ENCODE data around the gene FAM135A. TPM values are rescaled to one million over a fixed set of nuclear protein-coding genes. Genes with fewer than 3 reads are reported as not detected.

The FAM135A gene
- total and polyA plus RNA-seq, 2 experiments from 2014 or later, result 35.2 to 68.7 TPM

DNA sequence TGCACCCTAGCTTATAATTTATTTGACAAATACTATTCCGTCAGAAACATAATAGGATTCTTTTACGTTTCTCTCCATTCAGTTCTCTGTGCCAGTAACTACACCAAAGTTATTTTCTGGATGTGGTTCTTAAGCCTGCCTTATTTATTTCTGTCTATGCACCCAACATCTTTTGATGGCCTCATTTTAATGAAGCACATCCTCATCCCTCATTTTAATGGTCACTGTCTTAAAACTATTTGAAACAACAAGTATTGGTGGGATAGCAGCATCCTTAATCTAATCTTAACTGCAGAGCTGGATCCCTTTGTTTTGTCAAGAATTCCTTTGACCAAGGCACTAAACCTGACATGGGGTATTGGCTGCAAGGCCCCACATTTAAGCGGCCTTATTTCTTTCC lies 11.0 kb downstream of the FAM135A start (continued):
- TF ChIP-seq, protein P1, sequence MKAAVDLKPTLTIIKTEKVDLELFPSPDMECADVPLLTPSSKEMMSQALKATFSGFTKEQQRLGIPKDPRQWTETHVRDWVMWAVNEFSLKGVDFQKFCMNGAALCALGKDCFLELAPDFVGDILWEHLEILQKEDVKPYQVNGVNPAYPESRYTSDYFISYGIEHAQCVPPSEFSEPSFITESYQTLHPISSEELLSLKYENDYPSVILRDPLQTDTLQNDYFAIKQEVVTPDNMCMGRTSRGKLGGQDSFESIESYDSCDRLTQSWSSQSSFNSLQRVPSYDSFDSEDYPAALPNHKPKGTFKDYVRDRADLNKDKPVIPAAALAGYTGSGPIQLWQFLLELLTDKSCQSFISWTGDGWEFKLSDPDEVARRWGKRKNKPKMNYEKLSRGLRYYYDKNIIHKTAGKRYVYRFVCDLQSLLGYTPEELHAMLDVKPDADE (IDR thresholded peaks at IDR 0.05), result no peak
- no peak for TF ChIP-seq ZNF331 (CRISPR knock-in tag; IDR thresholded peaks at IDR 0.05; ENCODE audit: low read depth)
- no peak for TF ChIP-seq EZH2 (IDR thresholded peaks at IDR 0.05; ENCODE audit: low read depth, unreplicated experiment)
- no peak for TF ChIP-seq CREB1 (CRISPR knock-in tag; IDR thresholded peaks at IDR 0.05; ENCODE audit: low read depth)
- TF ChIP-seq, protein P2, sequence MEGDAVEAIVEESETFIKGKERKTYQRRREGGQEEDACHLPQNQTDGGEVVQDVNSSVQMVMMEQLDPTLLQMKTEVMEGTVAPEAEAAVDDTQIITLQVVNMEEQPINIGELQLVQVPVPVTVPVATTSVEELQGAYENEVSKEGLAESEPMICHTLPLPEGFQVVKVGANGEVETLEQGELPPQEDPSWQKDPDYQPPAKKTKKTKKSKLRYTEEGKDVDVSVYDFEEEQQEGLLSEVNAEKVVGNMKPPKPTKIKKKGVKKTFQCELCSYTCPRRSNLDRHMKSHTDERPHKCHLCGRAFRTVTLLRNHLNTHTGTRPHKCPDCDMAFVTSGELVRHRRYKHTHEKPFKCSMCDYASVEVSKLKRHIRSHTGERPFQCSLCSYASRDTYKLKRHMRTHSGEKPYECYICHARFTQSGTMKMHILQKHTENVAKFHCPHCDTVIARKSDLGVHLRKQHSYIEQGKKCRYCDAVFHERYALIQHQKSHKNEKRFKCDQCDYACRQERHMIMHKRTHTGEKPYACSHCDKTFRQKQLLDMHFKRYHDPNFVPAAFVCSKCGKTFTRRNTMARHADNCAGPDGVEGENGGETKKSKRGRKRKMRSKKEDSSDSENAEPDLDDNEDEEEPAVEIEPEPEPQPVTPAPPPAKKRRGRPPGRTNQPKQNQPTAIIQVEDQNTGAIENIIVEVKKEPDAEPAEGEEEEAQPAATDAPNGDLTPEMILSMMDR (conservative IDR thresholded peaks at IDR 0.05; ENCODE audit: low read depth in 2 of 2), result no peak
- TF ChIP-seq, protein P3, sequence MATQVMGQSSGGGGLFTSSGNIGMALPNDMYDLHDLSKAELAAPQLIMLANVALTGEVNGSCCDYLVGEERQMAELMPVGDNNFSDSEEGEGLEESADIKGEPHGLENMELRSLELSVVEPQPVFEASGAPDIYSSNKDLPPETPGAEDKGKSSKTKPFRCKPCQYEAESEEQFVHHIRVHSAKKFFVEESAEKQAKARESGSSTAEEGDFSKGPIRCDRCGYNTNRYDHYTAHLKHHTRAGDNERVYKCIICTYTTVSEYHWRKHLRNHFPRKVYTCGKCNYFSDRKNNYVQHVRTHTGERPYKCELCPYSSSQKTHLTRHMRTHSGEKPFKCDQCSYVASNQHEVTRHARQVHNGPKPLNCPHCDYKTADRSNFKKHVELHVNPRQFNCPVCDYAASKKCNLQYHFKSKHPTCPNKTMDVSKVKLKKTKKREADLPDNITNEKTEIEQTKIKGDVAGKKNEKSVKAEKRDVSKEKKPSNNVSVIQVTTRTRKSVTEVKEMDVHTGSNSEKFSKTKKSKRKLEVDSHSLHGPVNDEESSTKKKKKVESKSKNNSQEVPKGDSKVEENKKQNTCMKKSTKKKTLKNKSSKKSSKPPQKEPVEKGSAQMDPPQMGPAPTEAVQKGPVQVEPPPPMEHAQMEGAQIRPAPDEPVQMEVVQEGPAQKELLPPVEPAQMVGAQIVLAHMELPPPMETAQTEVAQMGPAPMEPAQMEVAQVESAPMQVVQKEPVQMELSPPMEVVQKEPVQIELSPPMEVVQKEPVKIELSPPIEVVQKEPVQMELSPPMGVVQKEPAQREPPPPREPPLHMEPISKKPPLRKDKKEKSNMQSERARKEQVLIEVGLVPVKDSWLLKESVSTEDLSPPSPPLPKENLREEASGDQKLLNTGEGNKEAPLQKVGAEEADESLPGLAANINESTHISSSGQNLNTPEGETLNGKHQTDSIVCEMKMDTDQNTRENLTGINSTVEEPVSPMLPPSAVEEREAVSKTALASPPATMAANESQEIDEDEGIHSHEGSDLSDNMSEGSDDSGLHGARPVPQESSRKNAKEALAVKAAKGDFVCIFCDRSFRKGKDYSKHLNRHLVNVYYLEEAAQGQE (IDR thresholded peaks at IDR 0.05; ENCODE audit: unreplicated experiment), result no peak

DNA sequence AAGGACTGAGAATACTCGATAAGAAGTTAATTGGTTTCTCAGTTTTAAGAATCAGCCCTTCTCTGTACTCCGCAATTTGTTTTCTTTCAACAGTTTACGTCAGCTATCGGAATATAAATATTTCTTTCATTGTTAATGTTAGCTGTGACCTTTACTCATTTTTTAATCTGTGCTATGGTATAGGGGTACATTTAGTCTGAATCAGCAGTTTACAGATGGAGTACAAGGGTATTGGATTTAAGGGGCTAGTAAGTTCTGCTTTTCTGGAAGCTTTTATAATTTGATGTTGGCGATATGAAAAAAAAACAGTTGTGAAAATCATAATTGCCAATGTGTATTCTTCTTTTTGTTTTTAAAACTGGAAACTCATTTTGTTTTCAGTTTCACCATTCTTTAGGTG lies 23.0 kb downstream of the FAM135A start:
- no peaks in the 10 kb centered on the region for H3K27me3 ChIP-seq (ENCODE audit: insufficient read depth)
- no peak for DNase-seq (ENCODE audit: low spot score)
- no peaks in the 10 kb centered on the region for H3K9me3 Mint-ChIP-seq
- H3K9me2 ChIP-seq (ENCODE audit: insufficient read depth), result no peaks in the 10 kb centered on the region
- no peak overlapping the region for H3K4me3 Mint-ChIP-seq
- peaks cover 36% of the 10 kb centered on the region for H3K36me3 Mint-ChIP-seq (ENCODE audit: low read depth)
- H4K20me1 ChIP-seq (replicated peaks; ENCODE audit: insufficient read depth), result no peaks in the 10 kb centered on the region
- H3K27me3 Mint-ChIP-seq (ENCODE audit: insufficient read depth, low read depth, poor library complexity), result peaks cover 4% of the 10 kb centered on the region
- no peak overlapping the region for H3K27ac Mint-ChIP-seq
- peaks cover 2% of the 10 kb centered on the region; the same call in 1 of the 2 replicates for H3K36me3 ChIP-seq (ENCODE audit: insufficient read depth)
- no peaks in the 10 kb centered on the region for H3F3A ChIP-seq (replicated peaks; ENCODE audit: low read depth)
- no peak for ATAC-seq
- no peak overlapping the region for H3K27ac ChIP-seq (ENCODE audit: low read depth)
- H3K4me1 Mint-ChIP-seq, result no peaks in the 10 kb centered on the region
- no peaks in the 10 kb centered on the region; the same call in 1 of the 2 replicates for H3K79me2 ChIP-seq (replicated peaks; ENCODE audit: insufficient read depth)
- no peak overlapping the region for H2AFZ ChIP-seq
- H3K4me2 ChIP-seq, result no peak overlapping the region
- no peak overlapping the region for H3K4me3 ChIP-seq
- H3K4me1 ChIP-seq (ENCODE audit: insufficient read depth), result no peaks in the 10 kb centered on the region
- TF ChIP-seq EZH2phosphoT487 (IDR thresholded peaks at IDR 0.05; ENCODE audit: unreplicated experiment), result no peak
- TF ChIP-seq, protein P1 (IDR thresholded peaks at IDR 0.05), result no peak
- TF ChIP-seq CREB1 (CRISPR knock-in tag; IDR thresholded peaks at IDR 0.05; ENCODE audit: low read depth), result no peak
- TF ChIP-seq NANOG (IDR thresholded peaks at IDR 0.05; ENCODE audit: borderline replicate concordance), result no peak
- TF ChIP-seq STAT1 (IDR thresholded peaks at IDR 0.05; ENCODE audit: unreplicated experiment), result no peak
- TF ChIP-seq JUNB (IDR thresholded peaks at IDR 0.05; ENCODE audit: unreplicated experiment), result no peak
- no peak for TF ChIP-seq ZNF114 (CRISPR knock-in tag; IDR thresholded peaks at IDR 0.05)
- TF ChIP-seq, protein P4, sequence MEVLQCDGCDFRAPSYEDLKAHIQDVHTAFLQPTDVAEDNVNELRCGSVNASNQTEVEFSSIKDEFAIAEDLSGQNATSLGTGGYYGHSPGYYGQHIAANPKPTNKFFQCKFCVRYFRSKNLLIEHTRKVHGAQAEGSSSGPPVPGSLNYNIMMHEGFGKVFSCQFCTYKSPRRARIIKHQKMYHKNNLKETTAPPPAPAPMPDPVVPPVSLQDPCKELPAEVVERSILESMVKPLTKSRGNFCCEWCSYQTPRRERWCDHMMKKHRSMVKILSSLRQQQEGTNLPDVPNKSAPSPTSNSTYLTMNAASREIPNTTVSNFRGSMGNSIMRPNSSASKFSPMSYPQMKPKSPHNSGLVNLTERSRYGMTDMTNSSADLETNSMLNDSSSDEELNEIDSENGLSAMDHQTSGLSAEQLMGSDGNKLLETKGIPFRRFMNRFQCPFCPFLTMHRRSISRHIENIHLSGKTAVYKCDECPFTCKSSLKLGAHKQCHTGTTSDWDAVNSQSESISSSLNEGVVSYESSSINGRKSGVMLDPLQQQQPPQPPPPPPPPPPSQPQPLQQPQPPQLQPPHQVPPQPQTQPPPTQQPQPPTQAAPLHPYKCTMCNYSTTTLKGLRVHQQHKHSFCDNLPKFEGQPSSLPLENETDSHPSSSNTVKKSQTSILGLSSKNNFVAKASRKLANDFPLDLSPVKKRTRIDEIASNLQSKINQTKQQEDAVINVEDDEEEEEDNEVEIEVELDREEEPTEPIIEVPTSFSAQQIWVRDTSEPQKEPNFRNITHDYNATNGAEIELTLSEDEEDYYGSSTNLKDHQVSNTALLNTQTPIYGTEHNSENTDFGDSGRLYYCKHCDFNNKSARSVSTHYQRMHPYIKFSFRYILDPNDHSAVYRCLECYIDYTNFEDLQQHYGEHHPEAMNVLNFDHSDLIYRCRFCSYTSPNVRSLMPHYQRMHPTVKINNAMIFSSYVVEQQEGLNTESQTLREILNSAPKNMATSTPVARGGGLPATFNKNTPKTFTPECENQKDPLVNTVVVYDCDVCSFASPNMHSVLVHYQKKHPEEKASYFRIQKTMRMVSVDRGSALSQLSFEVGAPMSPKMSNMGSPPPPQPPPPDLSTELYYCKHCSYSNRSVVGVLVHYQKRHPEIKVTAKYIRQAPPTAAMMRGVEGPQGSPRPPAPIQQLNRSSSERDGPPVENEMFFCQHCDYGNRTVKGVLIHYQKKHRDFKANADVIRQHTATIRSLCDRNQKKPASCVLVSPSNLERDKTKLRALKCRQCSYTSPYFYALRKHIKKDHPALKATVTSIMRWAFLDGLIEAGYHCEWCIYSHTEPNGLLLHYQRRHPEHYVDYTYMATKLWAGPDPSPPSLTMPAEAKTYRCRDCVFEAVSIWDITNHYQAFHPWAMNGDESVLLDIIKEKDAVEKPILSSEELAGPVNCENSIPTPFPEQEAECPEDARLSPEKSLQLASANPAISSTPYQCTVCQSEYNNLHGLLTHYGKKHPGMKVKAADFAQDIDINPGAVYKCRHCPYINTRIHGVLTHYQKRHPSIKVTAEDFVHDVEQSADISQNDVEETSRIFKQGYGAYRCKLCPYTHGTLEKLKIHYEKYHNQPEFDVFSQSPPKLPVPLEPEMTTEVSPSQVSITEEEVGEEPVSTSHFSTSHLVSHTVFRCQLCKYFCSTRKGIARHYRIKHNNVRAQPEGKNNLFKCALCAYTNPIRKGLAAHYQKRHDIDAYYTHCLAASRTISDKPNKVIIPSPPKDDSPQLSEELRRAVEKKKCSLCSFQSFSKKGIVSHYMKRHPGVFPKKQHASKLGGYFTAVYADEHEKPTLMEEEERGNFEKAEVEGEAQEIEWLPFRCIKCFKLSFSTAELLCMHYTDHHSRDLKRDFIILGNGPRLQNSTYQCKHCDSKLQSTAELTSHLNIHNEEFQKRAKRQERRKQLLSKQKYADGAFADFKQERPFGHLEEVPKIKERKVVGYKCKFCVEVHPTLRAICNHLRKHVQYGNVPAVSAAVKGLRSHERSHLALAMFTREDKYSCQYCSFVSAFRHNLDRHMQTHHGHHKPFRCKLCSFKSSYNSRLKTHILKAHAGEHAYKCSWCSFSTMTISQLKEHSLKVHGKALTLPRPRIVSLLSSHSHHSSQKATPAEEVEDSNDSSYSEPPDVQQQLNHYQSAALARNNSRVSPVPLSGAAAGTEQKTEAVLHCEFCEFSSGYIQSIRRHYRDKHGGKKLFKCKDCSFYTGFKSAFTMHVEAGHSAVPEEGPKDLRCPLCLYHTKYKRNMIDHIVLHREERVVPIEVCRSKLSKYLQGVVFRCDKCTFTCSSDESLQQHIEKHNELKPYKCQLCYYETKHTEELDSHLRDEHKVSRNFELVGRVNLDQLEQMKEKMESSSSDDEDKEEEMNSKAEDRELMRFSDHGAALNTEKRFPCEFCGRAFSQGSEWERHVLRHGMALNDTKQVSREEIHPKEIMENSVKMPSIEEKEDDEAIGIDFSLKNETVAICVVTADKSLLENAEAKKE (CRISPR knock-in tag; IDR thresholded peaks at IDR 0.05), result no peak
